ENCODE results near the gene MINK1.
A peak's percentile ranks its signal among the peaks of the same experiment; 100 is the strongest.

MINK1 gene

DNA sequence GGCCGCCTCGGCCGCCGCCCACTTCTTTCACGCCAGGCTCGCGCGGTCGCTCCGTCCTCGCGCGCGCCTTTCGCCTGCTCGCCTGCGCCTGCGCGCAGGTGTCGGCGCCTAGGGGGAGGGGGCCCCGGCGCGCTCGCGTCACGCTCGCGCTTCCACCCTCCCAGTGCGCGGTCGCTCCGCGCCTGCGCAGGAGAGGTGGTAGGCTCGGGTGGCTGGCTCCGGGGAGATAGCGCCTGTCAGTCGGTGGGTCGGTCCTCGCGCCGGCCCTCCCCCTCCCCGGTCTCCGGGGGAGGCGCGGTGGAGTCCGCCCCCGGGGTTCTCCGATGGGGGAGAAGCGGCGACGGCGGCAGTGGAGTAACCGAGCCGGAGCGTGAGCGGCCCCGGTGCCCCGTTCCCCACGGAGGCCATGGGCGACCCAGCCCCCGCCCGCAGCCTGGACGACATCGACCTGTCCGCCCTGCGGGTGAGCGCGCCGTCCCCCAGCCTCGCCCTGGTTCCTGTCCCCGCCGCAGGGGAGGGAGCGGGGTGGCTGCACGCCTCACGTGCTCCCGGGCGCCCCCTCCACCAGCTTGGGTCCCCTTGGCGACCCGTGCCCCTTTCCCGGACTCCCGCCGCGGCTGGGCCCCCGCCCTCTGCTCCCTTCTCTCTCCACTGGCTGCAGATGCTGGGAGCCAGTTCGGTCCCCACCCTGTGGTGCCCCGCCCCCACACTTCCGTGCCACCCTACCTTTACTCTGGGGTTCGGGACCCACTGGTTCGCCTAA, at the start of gene MINK1:
MINK1 (plus strand) TSS at position 163 of the 763 bp plus-strand sequence; CDS start at position 407, 244 bp downstream.
- peak; percentile 78 for DNase-seq

DNA sequence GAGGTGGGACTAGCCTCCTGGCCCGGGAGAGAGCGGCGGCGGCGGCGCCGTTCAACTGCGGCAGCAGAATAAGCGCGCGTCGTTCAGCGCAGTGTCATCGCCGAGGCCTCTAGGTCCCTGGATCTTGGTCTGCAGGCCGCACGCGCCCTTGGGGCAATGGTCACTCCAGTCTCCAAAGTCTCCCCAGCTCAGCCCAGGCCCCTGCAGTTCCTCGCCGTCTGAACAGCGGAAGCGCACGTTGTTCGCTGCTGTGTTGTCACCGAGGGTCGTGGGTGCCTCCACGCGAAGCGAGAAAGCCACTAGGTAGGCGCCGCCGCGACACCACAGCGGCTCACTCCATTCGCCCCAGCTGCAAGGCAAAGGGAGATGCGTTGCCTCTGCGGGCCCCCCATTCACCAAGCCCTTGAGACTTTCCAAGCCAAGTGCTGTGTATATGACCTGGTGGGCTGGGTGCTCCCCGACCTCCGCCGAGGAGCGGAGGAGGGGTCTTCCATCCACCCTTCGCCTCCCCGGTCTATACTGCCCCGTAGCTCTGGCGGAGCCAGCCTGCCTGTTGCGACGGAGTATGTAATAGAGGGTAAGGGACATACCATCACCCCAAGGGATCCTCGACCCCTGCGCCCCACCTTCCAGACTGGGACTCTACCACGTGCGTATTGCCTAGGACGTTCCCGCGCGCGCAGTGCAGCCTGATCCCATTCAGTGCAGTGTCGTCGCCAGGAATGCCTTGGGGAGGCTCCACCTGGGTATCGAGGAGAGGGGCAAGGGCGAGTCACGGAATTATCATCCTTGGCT, 47.6 kb upstream of the MINK1 start:
- DNase-seq = no peak

DNA sequence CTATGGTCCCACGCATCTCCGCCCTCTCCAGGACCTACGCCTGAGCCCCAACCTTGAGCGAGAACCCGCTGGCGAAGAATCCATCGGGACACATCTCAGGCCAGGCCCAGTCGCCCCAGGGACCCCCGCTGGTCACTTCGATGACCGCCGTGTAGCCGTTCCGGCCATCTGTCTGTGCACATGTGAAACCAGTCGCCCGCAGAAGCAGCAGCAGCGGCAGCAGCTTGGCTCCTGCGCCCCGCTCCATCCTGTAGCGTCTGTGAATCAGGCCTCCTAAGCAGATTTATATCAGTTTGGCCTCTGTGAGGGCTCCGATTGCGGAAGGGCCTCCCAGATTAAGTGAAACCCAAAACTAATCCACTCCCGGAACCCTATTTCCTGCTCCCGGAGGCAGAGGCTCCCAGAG, 47.0 kb upstream of the MINK1 start, which contains the start of gene VMO1:
VMO1 (minus strand) TSS at position 259 of the 406 bp plus-strand sequence; CDS start at position 247, 12 bp downstream.
- no peak for DNase-seq

DNA sequence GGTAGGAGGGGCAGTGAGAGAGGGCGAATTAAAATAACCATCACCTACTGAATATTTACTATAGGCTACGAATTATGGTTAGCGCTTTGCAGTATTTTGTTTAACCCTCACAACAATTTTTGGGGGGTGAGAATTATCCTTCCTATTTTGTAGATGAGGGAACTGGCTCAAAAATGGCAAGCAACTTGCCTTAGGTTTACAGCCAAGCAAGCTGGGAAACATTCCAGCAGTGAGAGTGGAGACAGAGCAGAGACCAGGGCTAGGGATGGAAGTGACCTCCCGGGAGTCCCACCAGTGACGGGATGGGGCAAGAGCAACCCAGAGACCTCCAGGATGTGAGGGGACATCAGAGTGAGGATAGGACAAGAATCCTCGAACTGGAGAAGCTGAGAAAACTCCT, 46.6 kb upstream of the MINK1 start:
- DNase-seq = no peak

DNA sequence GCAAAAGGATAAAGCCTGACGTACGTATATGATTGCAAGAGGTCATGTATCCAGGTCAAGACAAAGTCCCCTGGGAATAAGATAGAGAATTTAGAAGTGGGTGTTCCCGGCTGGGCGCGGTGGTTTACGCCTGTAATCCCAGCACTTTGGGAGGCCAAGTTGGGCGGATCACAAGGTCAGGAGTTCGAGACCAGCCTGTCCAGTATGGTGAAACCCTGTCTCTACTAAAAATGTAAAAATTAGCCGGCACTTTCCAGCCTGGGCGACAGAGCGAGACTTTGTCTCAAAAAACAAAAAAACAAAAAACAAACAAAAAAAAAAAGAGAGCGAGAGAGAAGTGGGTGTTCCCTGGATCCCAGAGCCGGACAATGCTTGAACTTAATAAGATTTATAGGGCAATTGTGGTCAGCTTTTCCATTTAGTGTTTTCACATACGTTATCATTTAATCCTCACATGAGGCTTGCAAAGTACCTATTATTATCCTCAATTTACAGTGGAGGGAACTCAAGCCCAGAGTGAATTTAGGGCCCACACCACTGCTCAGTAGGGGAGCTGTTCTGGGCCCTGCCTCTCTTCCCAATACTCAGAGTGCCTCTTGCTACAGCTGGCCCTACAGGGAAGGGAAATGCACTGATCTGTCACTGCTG, 44.9 kb upstream of the MINK1 start:
- no peak for DNase-seq

DNA sequence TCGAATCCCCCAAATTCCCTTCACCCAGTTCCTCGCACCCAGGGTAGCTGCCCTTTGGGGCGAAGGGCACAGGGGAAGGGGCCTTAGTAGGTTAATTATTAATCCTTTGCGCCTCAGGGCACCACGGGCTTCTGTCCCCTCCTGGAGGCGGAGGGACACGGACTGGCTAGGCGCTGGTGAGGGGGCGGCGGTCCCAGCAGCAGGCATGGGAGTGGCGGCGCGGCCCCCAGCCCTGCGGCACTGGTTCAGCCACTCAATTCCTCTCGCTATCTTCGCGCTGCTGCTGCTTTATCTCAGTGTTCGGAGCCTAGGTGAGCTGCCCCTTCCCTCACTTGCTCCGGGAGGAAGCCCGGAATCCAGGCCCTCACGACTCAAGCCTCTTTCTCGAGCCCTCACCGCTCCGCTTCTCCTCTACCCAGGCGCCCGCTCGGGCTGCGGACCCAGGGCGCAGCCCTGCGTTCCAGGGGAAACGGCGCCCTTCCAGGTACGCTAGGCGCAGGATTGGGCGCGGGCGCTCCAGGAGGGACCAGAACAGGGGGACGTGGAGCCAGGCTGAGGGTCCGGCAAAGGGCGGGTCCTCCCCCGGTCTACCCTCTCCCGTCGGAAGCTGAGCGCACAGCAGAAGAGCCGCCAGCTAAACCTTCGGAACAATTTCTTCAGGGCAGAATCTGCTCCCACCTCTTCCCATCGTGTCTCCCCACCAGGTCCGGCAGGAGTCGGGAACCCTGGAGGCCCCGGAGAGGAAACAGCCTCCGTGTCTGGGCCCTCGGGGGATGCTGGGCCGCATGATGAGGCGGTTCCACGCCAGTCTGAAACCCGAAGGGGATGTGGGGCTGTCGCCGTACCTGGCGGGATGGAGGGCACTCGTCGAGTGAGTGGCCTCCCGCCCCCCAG, 44.1 kb upstream of the MINK1 start, which contains the start of gene GLTPD2:
GLTPD2 (plus strand) TSS at position 158 of the 894 bp plus-strand sequence; CDS start at position 206, 48 bp downstream.
- DNase-seq = no peak

DNA sequence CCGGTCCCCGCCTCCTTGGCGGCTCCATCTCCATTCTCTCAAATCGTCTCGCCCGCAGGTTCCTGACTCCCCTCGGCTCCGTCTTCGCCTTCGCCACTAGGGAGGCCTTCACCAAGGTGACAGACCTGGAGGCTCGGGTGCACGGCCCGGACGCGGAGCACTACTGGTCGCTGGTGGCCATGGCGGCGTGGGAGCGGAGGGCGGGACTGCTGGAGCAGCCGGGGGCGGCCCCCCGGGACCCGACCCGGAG, 43.5 kb upstream of the MINK1 start:
- no peak for DNase-seq

DNA sequence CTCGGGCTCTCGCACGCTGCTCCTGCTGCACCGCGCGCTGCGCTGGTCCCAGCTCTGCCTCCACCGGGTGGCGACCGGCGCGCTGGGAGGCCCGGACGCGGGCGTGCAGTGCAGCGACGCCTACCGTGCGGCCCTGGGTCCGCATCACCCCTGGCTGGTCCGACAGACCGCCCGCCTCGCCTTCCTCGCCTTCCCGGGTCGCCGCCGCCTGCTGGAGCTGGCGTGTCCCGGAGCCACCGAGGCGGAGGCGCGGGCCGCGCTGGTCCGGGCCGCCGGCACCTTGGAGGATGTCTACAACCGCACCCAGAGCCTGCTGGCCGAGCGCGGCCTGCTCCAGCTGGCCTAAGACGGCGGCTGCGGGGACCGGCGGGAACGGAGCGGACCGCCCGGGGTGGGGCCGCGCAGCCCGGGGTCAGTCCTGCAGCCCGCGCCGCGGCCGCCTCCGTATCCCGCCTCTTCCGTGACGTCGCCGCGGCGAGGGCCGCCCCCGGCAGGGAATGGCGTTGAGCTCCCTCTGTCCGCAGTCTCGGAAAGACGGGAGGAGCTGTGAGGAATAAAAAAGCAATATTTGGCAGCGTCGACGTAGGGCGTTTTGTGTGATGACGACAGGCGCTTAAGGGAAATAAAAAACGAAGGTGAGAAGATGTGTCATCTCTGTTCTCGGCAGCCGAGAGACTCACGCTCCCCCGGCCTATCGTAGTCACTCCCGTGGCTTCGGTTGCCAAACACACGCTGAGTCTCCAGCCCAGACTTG, 43.0 kb upstream of the MINK1 start:
- peak; percentile 79 for DNase-seq

DNA sequence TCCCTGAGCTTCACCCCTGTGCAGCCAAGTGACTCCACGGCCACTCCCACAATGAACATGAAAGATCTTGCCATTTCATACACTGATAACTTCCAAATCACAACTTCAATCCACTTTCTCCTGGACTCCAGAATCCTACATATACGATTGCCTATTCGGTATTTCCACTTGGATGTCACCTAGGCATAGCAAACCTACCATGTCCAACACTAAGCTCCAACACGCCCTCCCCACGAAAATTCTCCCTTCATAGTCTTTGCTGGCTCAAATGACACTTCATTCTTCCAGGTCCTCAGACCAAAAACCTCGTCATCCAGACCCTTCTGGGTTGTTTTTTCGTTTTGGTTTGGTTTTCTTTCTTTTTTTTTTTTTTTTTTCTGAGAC, 42.4 kb upstream of the MINK1 start:
- DNase-seq = no peak

DNA sequence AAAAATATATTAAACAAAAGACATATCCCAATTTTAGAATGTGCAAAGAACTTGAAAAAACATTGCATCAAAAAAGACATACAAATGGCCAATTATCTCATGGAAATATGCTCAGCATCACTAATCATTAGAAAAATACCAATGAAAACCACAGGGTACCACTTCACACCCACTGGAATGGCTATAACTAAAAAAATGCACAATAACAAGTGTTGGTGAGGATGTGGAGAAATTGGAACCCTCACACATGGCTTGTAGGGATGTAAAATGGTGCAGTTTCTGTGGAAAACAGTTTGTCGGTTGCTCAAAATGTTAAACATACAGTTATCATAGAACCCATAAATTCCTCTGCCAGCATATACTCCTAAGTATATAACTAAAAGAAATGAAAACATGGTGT, 38.0 kb upstream of the MINK1 start:
- no peak for DNase-seq

DNA sequence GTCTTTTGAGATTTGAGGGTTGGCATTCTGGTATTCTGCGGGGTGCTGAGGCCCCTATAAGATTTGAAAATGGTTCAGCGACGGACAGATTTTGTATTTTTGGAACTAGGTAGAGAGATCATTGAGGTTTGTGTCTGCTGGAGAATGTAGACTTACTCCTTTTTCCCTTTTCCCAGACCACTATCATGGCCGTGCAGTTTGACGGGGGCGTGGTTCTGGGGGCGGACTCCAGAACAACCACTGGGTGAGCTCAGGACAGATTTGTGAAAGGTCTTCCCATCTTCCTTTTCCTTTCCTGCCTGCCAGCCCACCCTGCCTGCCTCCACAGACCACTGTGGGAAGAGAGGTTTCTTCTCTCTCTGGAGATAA, 36.6 kb upstream of the MINK1 start:
- peak; percentile 29 for DNase-seq

DNA sequence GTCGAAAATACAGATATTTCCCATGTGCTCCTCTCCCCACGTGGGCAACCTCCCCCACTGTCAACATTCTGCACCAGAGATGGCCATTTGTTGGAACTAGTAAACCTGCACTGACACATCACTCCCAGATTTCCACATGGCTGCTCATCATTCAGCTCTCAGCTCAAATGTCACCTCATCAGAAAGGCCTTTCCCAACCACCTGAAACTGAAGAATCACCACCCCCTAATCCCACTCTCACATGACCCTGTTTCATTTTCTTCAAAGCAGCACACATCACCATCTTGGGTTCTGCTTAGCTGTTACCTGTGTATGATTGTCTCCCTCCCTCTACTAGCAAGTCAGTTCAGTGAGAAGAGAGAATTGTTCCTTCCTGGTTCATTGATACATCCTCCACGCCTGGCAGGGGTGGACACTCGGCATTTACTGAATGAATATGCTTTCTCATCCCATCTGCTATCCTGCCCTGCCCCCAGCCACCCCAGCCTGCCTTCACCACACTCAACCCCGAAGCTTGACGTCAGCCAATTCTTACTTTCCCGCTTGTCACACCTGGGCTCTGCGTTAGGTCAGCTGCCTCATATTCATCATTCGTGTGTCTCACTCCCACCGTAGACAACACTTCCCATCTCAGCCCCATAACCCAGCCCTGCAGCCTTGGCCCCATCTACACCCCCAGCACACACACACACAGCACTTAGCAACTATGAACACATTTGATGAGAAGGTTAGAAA, 32.5 kb upstream of the MINK1 start:
- DNase-seq = peak; percentile 67

DNA sequence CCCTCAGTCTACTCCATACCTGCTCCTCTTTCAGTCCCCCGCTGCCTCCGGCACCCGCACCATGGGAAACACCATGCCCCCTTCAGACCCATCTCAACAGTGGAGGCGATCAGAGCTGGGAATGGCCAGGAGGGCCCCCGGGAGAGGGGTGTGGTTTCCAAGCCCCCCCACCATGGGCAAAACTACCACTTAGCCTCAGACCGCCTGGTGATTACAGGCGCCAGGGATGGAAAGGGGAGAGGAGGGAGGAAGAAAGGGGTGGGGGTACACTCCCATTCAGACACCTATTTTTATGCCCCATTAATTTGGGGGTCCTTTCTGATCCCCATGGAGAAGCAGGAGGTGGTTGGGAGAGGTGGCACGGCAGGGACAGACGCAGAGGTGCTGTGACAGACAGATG, 30.9 kb upstream of the MINK1 start, which contains the start of gene C17orf114:
C17orf114 (minus strand) TSS at position 101 of the 400 bp plus-strand sequence.
- no peak for DNase-seq

DNA sequence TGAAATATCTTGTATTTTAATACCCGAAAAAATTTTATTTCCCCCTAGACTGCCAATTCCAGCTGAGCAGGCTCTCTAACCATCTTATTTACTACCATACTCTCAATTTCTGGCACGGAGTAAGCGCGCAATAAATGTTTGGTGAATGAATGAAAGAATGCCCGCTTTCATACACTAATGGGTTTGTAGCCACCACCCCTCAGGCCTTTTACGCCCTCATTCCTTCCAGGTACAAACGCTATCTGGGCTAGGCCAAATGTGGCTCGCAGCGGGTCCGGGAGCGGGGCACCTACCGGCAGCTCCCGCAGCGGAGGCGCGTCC, 26.7 kb upstream of the MINK1 start:
- DNase-seq = no peak

DNA sequence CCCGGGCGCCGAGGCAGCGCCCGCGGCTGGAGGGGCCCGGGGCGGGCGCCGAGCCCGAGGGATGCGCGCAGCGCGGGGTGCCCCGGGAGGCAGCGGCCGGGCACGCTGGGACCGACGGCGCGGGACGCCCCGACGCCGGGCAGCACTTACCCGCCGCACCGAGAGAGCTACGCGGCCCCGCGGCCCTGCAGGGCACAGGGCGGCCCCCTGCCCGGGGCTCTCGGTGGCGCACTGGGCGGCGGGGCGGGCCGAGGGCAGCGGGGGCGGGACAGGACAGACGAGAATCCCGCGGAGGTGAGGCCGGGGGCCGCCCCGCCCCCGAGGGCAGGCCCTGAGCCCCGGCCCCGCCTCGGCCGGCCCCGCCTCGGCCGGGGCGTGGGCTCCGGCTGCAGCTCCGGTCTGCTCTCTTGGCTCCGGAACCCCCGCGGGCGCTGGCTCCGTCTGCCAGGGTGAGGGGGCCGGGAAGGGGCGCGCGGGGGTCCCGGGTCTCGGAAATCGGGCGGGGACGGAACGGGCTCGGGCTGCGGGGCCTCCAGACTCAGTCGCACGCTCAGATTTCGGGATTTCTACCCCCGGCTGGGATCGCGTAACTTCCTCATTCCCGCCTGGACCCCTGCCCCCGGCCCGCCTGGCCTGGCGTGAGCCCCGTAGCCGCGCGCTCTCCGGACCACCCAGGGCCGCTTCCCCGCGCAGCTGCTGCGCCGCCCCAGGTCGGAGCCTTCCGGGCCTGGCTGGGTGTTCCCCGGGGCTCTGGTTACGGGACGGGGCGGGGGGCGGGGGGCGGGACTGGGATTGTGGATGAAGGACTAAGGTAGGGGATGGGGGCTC, 26.1 kb upstream of the MINK1 start, which contains the start of gene PLD2:
PLD2 (plus strand) TSS at position 376 of the 828 bp plus-strand sequence. CDS start 621 bp downstream, outside the sequence.
- DNase-seq = peak; percentile 78

DNA sequence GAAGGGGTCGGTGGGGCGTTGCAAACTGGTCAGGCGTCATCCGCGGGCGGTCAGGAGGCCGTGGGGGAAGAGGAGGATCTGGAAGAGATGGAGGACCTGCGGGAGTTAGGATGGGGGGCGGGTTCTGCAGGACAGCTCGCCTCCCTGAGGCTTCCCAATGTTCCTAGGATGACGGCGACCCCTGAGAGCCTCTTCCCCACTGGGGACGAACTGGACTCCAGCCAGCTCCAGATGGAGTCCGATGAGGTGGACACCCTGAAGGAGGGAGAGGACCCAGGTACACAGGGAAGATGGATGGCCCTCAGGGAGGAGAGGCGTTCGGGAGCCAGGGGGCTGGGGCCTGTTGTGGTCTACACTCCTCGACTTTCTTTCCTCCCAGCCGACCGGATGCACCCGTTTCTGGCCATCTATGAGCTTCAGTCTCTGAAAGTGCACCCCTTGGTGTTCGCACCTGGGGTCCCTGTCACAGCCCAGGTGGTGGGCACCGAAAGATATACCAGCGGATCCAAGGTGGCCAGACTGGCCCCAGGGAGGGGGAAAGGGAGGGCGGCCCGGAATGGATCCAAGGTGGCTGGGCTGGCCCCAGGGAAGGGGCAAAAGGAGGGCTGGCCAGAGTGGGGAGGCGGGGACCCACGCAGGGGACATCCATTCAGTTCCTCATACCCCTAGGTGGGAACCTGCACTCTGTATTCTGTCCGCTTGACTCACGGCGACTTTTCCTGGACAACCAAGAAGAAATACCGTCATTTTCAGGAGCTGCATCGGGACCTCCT, 25.3 kb upstream of the MINK1 start:
- DNase-seq = no peak

DNA sequence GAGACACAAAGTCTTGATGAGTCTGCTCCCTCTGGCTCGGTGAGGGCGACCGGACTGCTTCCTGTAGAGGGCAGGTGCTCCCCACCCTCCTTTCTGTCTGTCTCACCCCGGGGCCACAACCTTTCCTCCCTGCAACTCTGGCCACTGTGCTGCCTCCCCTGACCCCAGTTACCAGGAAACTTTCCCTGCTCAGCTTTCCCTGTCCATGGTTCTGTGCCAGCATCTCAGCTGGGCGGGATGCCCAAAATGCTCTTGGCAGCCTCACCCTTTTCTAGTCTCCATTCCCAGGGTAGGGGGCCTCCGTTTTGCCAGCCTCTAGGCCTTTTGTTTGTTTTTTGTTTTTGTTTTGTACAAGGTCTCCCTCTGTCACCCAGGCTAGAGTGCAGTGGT, 24.8 kb upstream of the MINK1 start:
- no peak for DNase-seq

DNA sequence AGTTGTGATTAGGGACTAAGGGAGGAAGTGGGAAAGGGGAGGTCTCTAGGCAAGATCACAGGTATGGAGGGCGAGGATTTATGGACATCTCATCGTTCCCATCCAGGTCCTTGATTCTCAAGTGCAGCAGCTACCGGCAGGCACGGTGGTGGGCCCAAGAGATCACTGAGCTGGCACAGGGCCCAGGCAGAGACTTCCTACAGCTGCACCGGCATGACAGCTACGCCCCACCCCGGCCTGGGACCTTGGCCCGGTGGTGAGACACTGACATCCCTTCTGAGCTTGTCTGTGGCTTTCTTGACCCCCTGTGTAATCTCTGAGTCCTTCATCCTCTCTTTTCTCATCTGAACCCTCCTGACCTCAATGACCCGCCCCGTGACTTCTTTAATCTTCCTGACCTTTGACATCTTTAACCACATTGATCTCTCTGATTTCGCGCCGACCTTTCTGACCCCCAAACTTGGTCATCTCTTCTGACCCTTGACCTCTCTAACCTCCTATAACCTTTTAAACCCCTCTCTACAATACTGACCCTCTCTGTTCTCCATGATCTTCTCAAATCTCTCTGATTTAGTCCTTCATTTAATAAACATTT, 22.3 kb upstream of the MINK1 start:
- DNase-seq = no peak

DNA sequence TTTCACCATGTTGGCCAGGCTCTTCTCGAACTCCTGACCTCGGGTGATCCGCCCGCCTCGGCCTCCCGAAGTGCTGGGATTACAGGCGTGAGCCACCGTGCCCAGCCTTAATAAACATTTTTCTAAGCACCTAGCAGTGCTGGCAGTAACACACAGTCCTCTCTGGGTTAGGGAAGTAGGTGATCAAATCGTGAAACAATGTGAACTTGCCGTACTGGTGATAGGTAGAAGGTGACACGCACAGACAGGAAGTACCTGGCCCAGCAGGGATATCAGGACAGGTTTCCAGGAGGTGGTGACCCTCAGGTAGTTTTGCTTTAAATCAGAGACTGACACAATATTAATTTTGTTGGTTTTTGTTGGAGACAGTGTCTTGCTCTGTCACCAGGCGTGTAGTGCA, 21.7 kb upstream of the MINK1 start:
- no peak for DNase-seq

Data from NCI-H510A (cell line).